Left colon (tissue), 2 donors: ENCODE results near the gene POLG2. TPM values are rescaled to one million over a fixed set of nuclear protein-coding genes. Genes with fewer than 3 reads are reported as not detected.

Source experiments
- microRNA-seq, 2 donors: library from miRNA; unstranded; fragments of <30 nt; microRNA quantifications; one replicate each; pipeline versions ENCODE4 v1.1.0 to v1.2.0, GENCODE V29; 2020
- total RNA-seq, 2 donors: library from RNA; stranded (reverse); fragmentation: NEBNext Ultra II Directional; extraction: Animal tissue kit (Norgen Biotek cat#: 25700); gene quantifications; one replicate each; pipeline ENCODE4 v1.2.1, GENCODE V29; 2021
- donor health status: DM: no; HTN: no; CAD: no.
- donor health status: DM: yes; HTN: yes; CAD: no.

The POLG2 gene
- total RNA-seq, 2 donors from 2014 or later = 9.4 to 10.4 TPM

Small RNAs within 50 kb of the gene (microRNA-seq; reads per million reads assigned to microRNA genes)
- gene MIR3064 (4.3 to 12.2 reads per million in 2 donors), gene MIR5047 (0 reads per million in 2 donors)

Other genes starting within 250 kb of the POLG2 start
- gene TEX2, start 233.8 kb downstream of the POLG2 start, total RNA-seq = 10 to 100 TPM; 32.9 to 36.4 TPM
- gene PECAM1, start 106.2 kb downstream of the POLG2 start, total RNA-seq = 10 to 100 TPM; 42.2 to 53.7 TPM
- 1 to 10 TPM in 1 of 2 donors, under 1 TPM in 1; 0.82 to 3.3 TPM for gene MILR1, start 47.9 kb downstream of the POLG2 start, total RNA-seq
- 100 to 1,000 TPM; 445 to 466 TPM for gene DDX5, start 9.2 kb upstream of the POLG2 start, total RNA-seq
- gene CEP95, start 9.9 kb upstream of the POLG2 start, total RNA-seq = 10 to 100 TPM; 31.9 to 35.0 TPM
- 10 to 100 TPM; 14.1 to 20.0 TPM for gene SMURF2, start 165.3 kb upstream of the POLG2 start, total RNA-seq